Activated T-helper 1 cell treated with anti-CD3 and anti-CD28 coated beads, Interleukin-12 subunit alpha, Interleukin-12 subunit beta, Interleukin-2, Interleukin-4 antibody, amounts not matched to agents 30 ng/mL and 10 ng/mL and 1 ng/mL, durations not matched to agents 14 hours and 24 hours and 36 hours (primary cell): Measurements from ENCODE around the gene CBX2. TPM values are rescaled to one million over a fixed set of nuclear protein-coding genes. Genes with fewer than 3 reads are reported as not detected.

Source experiments
- DNase-seq: peaks from one replicate; pipeline ENCODE4 v3.0.0; 2021; ENCODE audit warnings: low spot score
- H3K27ac Mint-ChIP-seq: one replicate; pipeline ENCODE4 v1.8.0; 2021; ENCODE audit warnings: mild to moderate bottlenecking, mixed read lengths
- H3K27me3 Mint-ChIP-seq: one replicate; pipeline ENCODE4 v1.8.0; 2022; ENCODE audit warnings: mild to moderate bottlenecking, moderate library complexity, mixed read lengths; ENCODE audit not compliant: insufficient read depth
- H3K36me3 Mint-ChIP-seq: one replicate; pipeline ENCODE4 v1.8.0; 2021; ENCODE audit warnings: low read depth, mixed read lengths
- H3K4me1 Mint-ChIP-seq: one replicate; pipeline ENCODE4 v1.8.0; 2021; ENCODE audit warnings: low read depth, mixed read lengths
- H3K4me3 Mint-ChIP-seq: one replicate; pipeline ENCODE4 v1.8.0; 2021; ENCODE audit warnings: mild to moderate bottlenecking, moderate library complexity, mixed read lengths
- H3K9me3 Mint-ChIP-seq: one replicate; pipeline ENCODE4 v1.8.0; 2021; ENCODE audit warnings: mixed read lengths
- intact Hi-C: fragments of 100-400 bp; cut with micrococcal nuclease; formaldehyde crosslinking; loops from one replicate; pipeline ENCODE4 v1.15.1; 2024
- total RNA-seq: library from RNA; stranded (reverse); gene quantifications from 2 replicates; pipeline ENCODE4 v1.2.3, GENCODE V29; 2022

The CBX2 gene
- total RNA-seq, 1 donor from 2014 or later, result 4.7 TPM

GRCh38 chr17:79833110-79833450, 55.1 kb downstream of the CBX2 start:
- no peak overlapping the region for H3K4me3 Mint-ChIP-seq
- H3K9me3 Mint-ChIP-seq, result no peaks in the 10 kb centered on the region
- peak overlapping the region; percentile 43 for H3K27ac Mint-ChIP-seq
- DNase-seq, result no peak
- intact Hi-C loops, result no loop called here
- H3K4me1 Mint-ChIP-seq, result peaks cover 17% of the 10 kb centered on the region
- peaks cover 18% of the 10 kb centered on the region for H3K36me3 Mint-ChIP-seq
- H3K27me3 Mint-ChIP-seq, result peaks cover 5% of the 10 kb centered on the region

- Mint-ChIP-seq H3K4me3 (no peak overlapping the region), H3K4me1 (peaks cover 16% of the 10 kb centered on the region), H3K9me3 (no peaks in the 10 kb centered on the region), H3K36me3 (peaks cover 22% of the 10 kb centered on the region), H3K27ac (no peak overlapping the region), H3K27me3 (peaks cover 3% of the 10 kb centered on the region)
- intact Hi-C loops, result no loop called here
- no peak for DNase-seq
Measured at GRCh38 chr17:79833744-79834564, 56.0 kb downstream of the CBX2 start.

- intact Hi-C loops, result no loop called here
- Mint-ChIP-seq H3K4me1 (peaks cover 9% of the 10 kb centered on the region), H3K36me3 (peaks cover 22% of the 10 kb centered on the region), H3K27ac (no peak overlapping the region), H3K27me3 (peaks cover 1% of the 10 kb centered on the region), H3K9me3 (no peaks in the 10 kb centered on the region), H3K4me3 (peak overlapping the region; percentile 15)
- DNase-seq, result no peak
Measured at GRCh38 chr17:79834565-79835469, 56.9 kb downstream of the CBX2 start.

- no peak for DNase-seq
- Mint-ChIP-seq H3K36me3 (peaks cover 22% of the 10 kb centered on the region), H3K27ac (no peak overlapping the region), H3K4me3 (no peak overlapping the region), H3K27me3 (peaks cover 6% of the 10 kb centered on the region), H3K4me1 (peaks cover 9% of the 10 kb centered on the region), H3K9me3 (no peaks in the 10 kb centered on the region)
- intact Hi-C loops, result no loop called here
Measured at GRCh38 chr17:79835470-79835899, 57.5 kb downstream of the CBX2 start.

GRCh38 chr17:79835953-79836509, 58.1 kb downstream of the CBX2 start:
- Mint-ChIP-seq H3K27me3 (peaks cover 10% of the 10 kb centered on the region), H3K4me3 (no peak overlapping the region), H3K36me3 (peaks cover 22% of the 10 kb centered on the region), H3K4me1 (peaks cover 9% of the 10 kb centered on the region), H3K27ac (no peak overlapping the region), H3K9me3 (no peaks in the 10 kb centered on the region)
- intact Hi-C loops, result no loop called here
- no peak for DNase-seq

GRCh38 chr17:79836510-79836971, 58.6 kb downstream of the CBX2 start:
- H3K4me1 Mint-ChIP-seq, result peaks cover 9% of the 10 kb centered on the region
- no peaks in the 10 kb centered on the region for H3K9me3 Mint-ChIP-seq
- no peak for DNase-seq
- H3K27me3 Mint-ChIP-seq, result peaks cover 13% of the 10 kb centered on the region
- H3K36me3 Mint-ChIP-seq, result peaks cover 22% of the 10 kb centered on the region
- peak overlapping the region; percentile 68 for H3K27ac Mint-ChIP-seq
- peak overlapping the region; percentile 94 for H3K4me3 Mint-ChIP-seq
- intact Hi-C loops, result no loop called here

- intact Hi-C loops, result no loop called here
Measured at GRCh38 chr17:79836972-79837887, 59.3 kb downstream of the CBX2 start.

More at GRCh38 chr17:79836972-79837887, 59.3 kb downstream of the CBX2 start:
- no peaks in the 10 kb centered on the region for H3K9me3 Mint-ChIP-seq
- peak; percentile 33 for DNase-seq
- peaks cover 12% of the 10 kb centered on the region for H3K4me1 Mint-ChIP-seq
- peaks cover 16% of the 10 kb centered on the region for H3K27me3 Mint-ChIP-seq
- peaks cover 22% of the 10 kb centered on the region for H3K36me3 Mint-ChIP-seq
- peak overlapping the region; percentile 94 for H3K27ac Mint-ChIP-seq
- H3K4me3 Mint-ChIP-seq, result peak overlapping the region; percentile 94

Other genes with a start within 250 kb of the CBX2 start
- not detected in 2 replicates for gene RBFOX3, start 167.1 kb upstream of the CBX2 start, total RNA-seq
- 0.10 and 0.16 TPM in 2 replicates for gene ENPP7, start 47.2 kb upstream of the CBX2 start, total RNA-seq
- gene CBX8, start 18.9 kb downstream of the CBX2 start, total RNA-seq, result 6.2 and 6.6 TPM in 2 replicates
- gene CBX4, start 61.3 kb downstream of the CBX2 start, total RNA-seq, result 22.4 and 23.8 TPM in 2 replicates